A673 (cell line): ENCODE results near the gene TMEM238L. TPM values are rescaled to one million over a fixed set of nuclear protein-coding genes. Genes with fewer than 3 reads are reported as not detected.

Source experiments
- BruUV-seq: library from RNA; stranded (reverse); fragments of 400-500 nt; replicated peaks from 2 replicates; lab custom pipeline; 2021; lab: Mats Ljungman, UMichigan
- CTCF ChIA-PET: fragments of 300-600 bp; sonication (Branson Sonifier 250); formaldehyde crosslinking; loops from one replicate; lab custom pipeline; 2022; ENCODE audit warnings: antibody characterized with exemption; lab: Charles Lee
- POLR2A ChIA-PET: fragments of 300-600 bp; sonication (Branson Sonifier 250); formaldehyde crosslinking; loops from one replicate; lab custom pipeline; 2022; ENCODE audit warnings: antibody characterized with exemption; ENCODE audit not compliant: low non-redundant PET; lab: Charles Lee
- DNase-seq: peaks from one replicate; pipeline ENCODE4 v3.0.0-alpha.2; 2015; ENCODE audit warnings: low spot score
- H3K27ac ChIP-seq: fragments of 200-600 bp; sonication (generic); 2 replicates; pipeline ENCODE4 v1.5.1; 2016; ENCODE audit warnings: mixed run types, low read depth, mild to moderate bottlenecking, mixed read lengths, antibody characterized with exemption, low read length; ENCODE audit not compliant: poor library complexity, severe bottlenecking
- H3K27me3 ChIP-seq: fragments of 200-600 bp; sonication (generic); replicated peaks from 2 replicates; pipeline ENCODE4 v1.6.1; 2017; ENCODE audit warnings: mixed run types, low read depth, mild to moderate bottlenecking, mixed read lengths, antibody characterized with exemption, low read length; ENCODE audit not compliant: insufficient read depth, poor library complexity
- H3K36me3 ChIP-seq: fragments of 200-600 bp; sonication (generic); 2 replicates; pipeline ENCODE4 v1.6.1; 2016; ENCODE audit warnings: mixed run types, mild to moderate bottlenecking, mixed read lengths, antibody characterized with exemption, low read length; ENCODE audit not compliant: insufficient read depth, poor library complexity, severe bottlenecking
- H3K4me1 ChIP-seq: fragments of 200-600 bp; sonication (generic); 2 replicates; pipeline ENCODE4 v1.6.1; 2017; ENCODE audit warnings: mixed run types, mild to moderate bottlenecking, mixed read lengths, antibody characterized with exemption, low read length; ENCODE audit not compliant: insufficient read depth, poor library complexity, severe bottlenecking
- H3K4me3 ChIP-seq: fragments of 200-600 bp; sonication (generic); 2 replicates; pipeline ENCODE4 v1.5.1; 2016; ENCODE audit warnings: low read depth, mixed run types, mild to moderate bottlenecking, mixed read lengths, low read length; ENCODE audit not compliant: poor library complexity, severe bottlenecking
- H3K9me3 ChIP-seq: fragments of 200-600 bp; sonication (generic); 2 replicates; pipeline ENCODE4 v1.6.1; 2016; ENCODE audit warnings: mixed run types, low read depth, mild to moderate bottlenecking, mixed read lengths, antibody characterized with exemption, low read length; ENCODE audit not compliant: poor library complexity, severe bottlenecking
- CTCF ChIP-seq: fragments of 300-800, 200-600 bp; sonication (generic); conservative IDR thresholded peaks from 2 replicates; pipeline ENCODE4 v1.5.1; 2017; ENCODE audit warnings: low read depth, mild to moderate bottlenecking, antibody characterized with exemption, low read length, moderate library complexity, mixed read lengths
- EZH2 ChIP-seq: fragments of 200-600 bp; sonication (generic); IDR thresholded peaks from 2 replicates; pipeline ENCODE4 v1.6.1; 2017; ENCODE audit warnings: borderline replicate concordance, low read depth, mild to moderate bottlenecking, mixed read lengths, antibody characterized with exemption, low read length; ENCODE audit not compliant: poor library complexity, severe bottlenecking
- intact Hi-C: fragments of 100-400 bp; cut with micrococcal nuclease; formaldehyde crosslinking; loops from one replicate; pipeline ENCODE4 v1.10.0; 2022; ENCODE audit not compliant: unreplicated experiment
- total RNA-seq: library from RNA; stranded (reverse); gene quantifications from 2 replicates; pipeline ENCODE4 v1.2.3, GENCODE V29; 2021

TMEM238L gene
- total RNA-seq, 1 experiment from 2014 or later: not detected

GRCh38 chr17:10815319-10815718, 11.4 kb upstream of the TMEM238L start:
- TF ChIP-seq EZH2: no peak
- no peak for TF ChIP-seq CTCF
- POLR2A ChIA-PET: no interaction called here

GRCh38 chr17:10814075-10814474, 10.2 kb upstream of the TMEM238L start:
- Histone ChIP-seq H3K36me3 (no peaks in the 10 kb centered on the region), H3K27ac (no peak overlapping the region), H3K9me3 (no peaks in the 10 kb centered on the region), H3K27me3 (peaks cover 21% of the 10 kb centered on the region), H3K4me1 (no peaks in the 10 kb centered on the region), H3K4me3 (no peak overlapping the region)
- ChIA-PET CTCF (no interaction called here), POLR2A (no interaction called here)
- intact Hi-C loops: no loop called here
- TF ChIP-seq EZH2: no peak
- DNase-seq: no peak
- no TSS peak for BruUV-seq

More at GRCh38 chr17:10815319-10815718, 11.4 kb upstream of the TMEM238L start:
- Histone ChIP-seq H3K4me1 (no peaks in the 10 kb centered on the region), H3K4me3 (no peak overlapping the region), H3K27me3 (peaks cover 21% of the 10 kb centered on the region), H3K36me3 (no peaks in the 10 kb centered on the region), H3K9me3 (no peaks in the 10 kb centered on the region), H3K27ac (no peak overlapping the region)
- intact Hi-C loops: no loop called here
- CTCF ChIA-PET: no interaction called here
- no TSS peak for BruUV-seq
- DNase-seq: no peak

- H3K27me3 ChIP-seq: peaks cover 18% of the 10 kb centered on the region
- intact Hi-C loops: no loop called here
- no peaks in the 10 kb centered on the region for H3K36me3 ChIP-seq
- H3K27ac ChIP-seq: no peak overlapping the region
- H3K4me3 ChIP-seq: no peak overlapping the region
- no peaks in the 10 kb centered on the region for H3K4me1 ChIP-seq
- no peaks in the 10 kb centered on the region for H3K9me3 ChIP-seq
- POLR2A ChIA-PET: no interaction called here
- no peak for DNase-seq
- BruUV-seq: no TSS peak
- TF ChIP-seq EZH2 (no peak), CTCF (no peak)
- CTCF ChIA-PET: no interaction called here
These were observed 8.8 kb upstream of the TMEM238L start for GRCh38 chr17:10812674-10813073.

GRCh38 chr17:10809605-10810004, 5.7 kb upstream of the TMEM238L start:
- no peak for TF ChIP-seq EZH2
- TF ChIP-seq CTCF: no peak
- H3K4me1 ChIP-seq: no peaks in the 10 kb centered on the region
- no peak overlapping the region for H3K4me3 ChIP-seq
- H3K36me3 ChIP-seq: no peaks in the 10 kb centered on the region
- no peak for DNase-seq
- intact Hi-C loops: no loop called here
- POLR2A ChIA-PET: no interaction called here
- no TSS peak for BruUV-seq
- H3K27ac ChIP-seq: no peak overlapping the region
- CTCF ChIA-PET: no interaction called here
- no peaks in the 10 kb centered on the region for H3K9me3 ChIP-seq
- peaks cover 6% of the 10 kb centered on the region for H3K27me3 ChIP-seq
